Epidermal melanocyte (primary cell): ENCODE measurements around the gene SLC13A3.

Experiments used
- DNase-seq: peaks from one replicate; pipeline ENCODE4 v3.0.0; 2011; ENCODE audit warnings: low spot score; ENCODE audit not compliant: insufficient read length

Gene SLC13A3

DNA sequence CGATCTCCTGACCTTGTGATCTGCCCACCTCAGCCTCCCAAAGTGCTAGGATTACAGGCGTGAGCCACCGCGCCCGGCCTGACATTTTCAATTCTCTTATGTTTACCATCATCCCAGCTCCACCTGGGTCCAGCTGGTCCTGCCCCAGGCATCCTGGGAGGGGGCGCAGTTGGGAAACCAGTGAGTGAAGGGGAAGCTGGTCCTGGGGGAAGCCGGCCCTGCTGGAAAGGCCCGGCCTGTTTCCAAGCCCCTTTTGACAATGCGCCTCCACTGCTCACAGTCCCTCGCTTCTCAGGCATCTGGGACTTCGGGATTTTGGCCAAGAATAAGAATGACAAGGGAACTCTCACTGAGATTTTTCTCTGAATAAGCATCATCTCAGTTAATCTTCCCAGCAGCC is 14.2 kb downstream of the SLC13A3 start:
- DNase-seq = no peak

GRCh38 chr20:46636514-46636913 is 14.7 kb downstream of the SLC13A3 start:
- DNase-seq = no peak

DNA sequence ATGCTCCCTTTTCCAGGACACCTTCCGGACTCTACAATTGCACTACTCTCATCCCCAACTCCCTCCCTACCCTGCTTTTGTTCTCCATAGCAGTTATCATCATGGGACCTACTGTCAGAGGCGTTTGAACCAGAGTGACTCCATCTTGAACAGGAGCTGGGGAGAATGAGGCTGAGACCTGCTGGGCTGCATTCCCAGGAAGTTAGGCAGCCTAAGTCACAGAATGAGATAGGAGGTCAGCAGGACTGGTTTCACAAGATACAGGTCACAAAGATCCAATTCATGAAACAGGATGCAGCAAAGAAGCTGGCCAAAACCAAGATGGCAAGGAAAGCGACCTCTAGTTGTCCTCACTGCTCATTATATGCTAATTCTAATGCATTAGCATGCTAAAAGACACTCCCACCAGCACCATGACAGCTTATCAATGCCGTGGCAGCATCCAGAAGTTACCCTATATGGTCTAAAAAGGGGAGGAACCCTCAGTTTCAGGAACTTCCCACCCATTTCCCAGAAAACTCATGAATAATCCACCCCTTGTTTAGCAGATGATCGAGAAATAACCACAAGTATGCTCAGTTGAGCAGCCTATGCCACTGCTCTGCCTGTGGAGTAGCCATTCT is 15.6 kb downstream of the SLC13A3 start:
- no peak for DNase-seq

GRCh38 chr20:46634528-46634927 is 16.7 kb downstream of the SLC13A3 start:
- DNase-seq = no peak

DNA sequence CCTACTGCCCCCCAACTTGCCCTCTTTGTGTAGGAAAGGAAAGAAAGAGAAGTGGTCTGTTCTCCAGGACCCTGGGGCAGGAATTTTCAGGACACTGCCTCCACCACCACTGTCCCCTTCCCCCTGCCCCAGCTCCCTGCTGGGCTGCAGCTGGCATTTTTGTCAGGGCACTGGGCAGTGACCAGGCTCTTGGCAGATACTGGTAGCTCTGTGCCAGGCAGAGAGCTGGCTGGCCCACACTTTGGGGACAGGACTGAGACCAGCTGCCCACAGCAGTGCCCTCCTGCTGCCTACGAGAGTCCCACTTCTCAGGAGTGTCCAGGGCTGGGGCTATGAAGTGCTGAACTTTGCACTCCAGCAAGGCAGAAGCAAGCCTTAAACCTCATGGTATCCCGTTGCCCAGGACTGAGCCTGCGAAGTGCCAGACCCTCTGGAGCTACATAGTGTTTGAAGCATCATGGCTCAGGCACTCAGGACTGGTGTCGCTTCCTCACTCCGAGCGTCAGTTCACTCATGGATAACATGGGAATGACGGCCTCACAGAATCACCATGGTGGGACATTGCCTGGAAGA is 19.3 kb downstream of the SLC13A3 start:
- no peak for DNase-seq

- no peak for DNase-seq
Measured at GRCh38 chr20:46631212-46631869, 19.9 kb downstream of the SLC13A3 start.

GRCh38 chr20:46630306-46630705 is 21.0 kb downstream of the SLC13A3 start:
- DNase-seq = no peak

DNA sequence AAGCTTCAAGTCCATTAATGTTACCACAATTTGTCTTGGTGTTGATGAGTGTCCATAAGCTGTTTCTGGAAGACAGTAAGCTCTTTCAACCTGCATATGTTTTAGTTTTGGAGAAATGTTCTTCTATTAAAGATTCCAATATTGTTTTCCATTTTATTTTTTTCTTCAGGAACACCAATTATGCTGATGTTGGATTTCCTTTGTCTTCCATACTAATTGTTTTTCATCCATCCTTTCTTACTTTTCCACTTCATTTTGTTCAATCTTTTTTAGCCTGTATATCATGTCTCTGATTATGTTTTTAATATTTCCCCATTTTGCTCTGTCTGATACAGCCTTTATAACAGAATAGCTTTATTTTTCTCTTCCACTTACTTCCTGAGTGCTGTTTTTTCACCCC is 21.9 kb downstream of the SLC13A3 start:
- no peak for DNase-seq

DNA sequence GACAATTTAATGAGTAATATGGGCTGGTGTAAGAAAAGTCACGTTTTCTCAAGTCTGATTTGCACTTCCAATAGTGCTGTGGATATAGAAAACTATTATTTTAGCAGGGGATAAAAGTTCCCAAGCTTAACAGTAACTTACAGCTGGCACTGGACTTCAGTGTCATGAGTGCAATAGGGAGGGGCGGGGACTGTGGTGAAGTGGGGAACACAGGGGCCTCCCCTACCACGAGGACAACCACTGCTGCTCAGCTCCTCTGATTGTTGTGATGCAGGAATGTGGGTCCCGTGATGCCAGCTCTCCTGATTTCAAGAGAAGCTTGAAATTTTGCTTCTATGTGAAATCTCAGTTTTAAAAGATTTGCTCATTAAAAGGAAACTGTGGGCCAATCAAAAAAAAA is 24.0 kb downstream of the SLC13A3 start:
- DNase-seq = no peak

DNA sequence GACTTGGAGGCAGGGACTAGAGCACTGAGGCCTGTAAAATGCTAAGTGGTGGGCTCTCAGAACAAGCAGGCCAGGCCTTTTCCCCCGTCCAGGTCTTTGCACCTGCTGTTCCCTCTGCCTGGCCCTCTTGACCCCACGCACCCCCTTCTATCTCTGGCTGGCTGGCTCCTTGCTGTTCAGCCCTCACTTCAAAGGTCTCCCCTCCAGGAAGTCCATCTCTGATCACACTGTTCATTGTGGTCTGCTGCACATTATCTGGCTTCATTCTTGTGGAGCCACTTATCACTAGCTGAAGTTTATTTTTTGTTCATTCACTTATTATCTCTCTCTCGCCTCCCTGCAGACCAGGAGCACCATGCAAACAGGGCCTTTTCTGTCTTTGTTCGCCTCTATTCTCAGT is 24.5 kb downstream of the SLC13A3 start:
- no peak for DNase-seq

GRCh38 chr20:46625875-46626373 is 25.3 kb downstream of the SLC13A3 start:
- no peak for DNase-seq

GRCh38 chr20:46624946-46625345 is 26.3 kb downstream of the SLC13A3 start:
- no peak for DNase-seq

DNA sequence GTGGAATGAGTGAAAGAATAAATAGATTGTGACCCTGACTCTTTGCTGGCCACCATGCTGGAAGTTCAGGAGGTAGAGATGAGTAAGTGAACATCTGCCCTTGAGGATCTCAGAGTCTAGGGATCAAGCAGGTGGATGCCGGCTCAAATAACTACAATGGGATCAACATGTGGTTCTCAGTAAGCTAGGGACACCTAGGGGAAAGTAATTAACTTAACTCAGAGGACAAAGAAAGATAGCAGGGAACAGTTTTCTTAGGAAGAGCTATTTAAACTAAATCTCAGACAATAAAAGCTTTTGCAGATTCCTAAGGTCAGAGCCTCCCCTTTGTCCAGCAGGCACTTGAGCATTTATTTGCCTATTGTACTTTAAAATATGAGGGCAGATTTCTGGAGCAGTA is 29.1 kb downstream of the SLC13A3 start:
- no peak for DNase-seq

DNA sequence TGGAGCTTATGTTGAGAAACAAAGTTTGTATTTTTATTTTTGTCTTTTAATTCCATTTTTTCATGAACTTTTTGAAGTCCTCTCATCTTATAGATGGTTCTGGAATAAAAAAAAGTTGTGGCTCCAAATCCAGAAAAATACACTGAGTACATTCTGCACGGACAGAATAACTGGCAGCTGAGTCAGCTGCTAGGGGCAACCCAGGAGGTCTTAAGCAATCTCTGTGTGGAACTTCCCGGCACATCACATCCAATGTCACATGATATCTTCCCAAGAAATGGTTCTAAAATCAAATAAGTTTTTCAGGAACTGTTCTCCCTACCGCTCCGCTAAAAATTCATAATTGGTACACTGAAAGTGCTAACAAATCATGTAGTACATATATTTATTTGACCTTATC is 29.8 kb downstream of the SLC13A3 start:
- no peak for DNase-seq

GRCh38 chr20:46619445-46619844 is 31.8 kb downstream of the SLC13A3 start:
- no peak for DNase-seq

GRCh38 chr20:46618316-46619100 is 32.8 kb downstream of the SLC13A3 start:
- no peak for DNase-seq

GRCh38 chr20:46614503-46614902 is 36.8 kb downstream of the SLC13A3 start:
- no peak for DNase-seq

- no peak for DNase-seq
Measured at GRCh38 chr20:46610145-46610544, 41.1 kb downstream of the SLC13A3 start.

DNA sequence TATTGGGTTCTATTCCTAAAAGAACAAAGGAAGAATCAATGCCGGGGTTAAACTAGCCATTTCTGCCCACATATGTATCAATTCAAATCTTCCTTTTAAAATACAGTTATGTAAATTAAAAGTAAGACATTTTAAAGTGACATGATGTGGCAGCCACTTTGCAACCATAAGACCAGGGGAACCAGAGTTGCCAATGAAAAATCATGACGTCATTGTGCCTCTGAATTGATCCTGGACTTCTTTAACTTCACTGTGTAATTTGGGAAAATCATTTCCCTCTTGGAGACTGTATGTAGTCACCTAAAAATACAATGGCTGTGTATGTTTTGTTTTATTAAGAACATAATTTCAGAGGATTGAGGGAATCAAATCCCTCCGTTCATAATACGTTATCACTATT is 42.2 kb downstream of the SLC13A3 start:
- no peak for DNase-seq

- DNase-seq = no peak
Measured at GRCh38 chr20:46607849-46608497, 43.3 kb downstream of the SLC13A3 start.

GRCh38 chr20:46607191-46607848 is 43.9 kb downstream of the SLC13A3 start:
- no peak for DNase-seq
